PC-3 (cell line): ENCODE measurements around the gene SVIP. TPM values are rescaled to one million over a fixed set of nuclear protein-coding genes. Genes with fewer than 3 reads are reported as not detected.

Experiments
- ATAC-seq: fragments of 200-7000 bp; cut with Tn5 transposase; 2 replicates; pipeline ENCODE4 v1.9.1; 2020; ENCODE audit warnings: mild to moderate bottlenecking, moderate library complexity
- BruUV-seq: library from RNA; stranded (reverse); fragments of 400-500 nt; replicated peaks from 2 replicates; lab custom pipeline; 2021; lab: Mats Ljungman, UMichigan
- CTCF ChIA-PET: fragments of 300-600 bp; sonication (Branson Sonifier 250); formaldehyde crosslinking; loops from one replicate; lab custom pipeline; 2022; ENCODE audit warnings: antibody characterized with exemption; lab: Charles Lee
- POLR2A ChIA-PET: fragments of 300-600 bp; sonication (Branson Sonifier 250); formaldehyde crosslinking; loops from one replicate; lab custom pipeline; 2022; ENCODE audit warnings: antibody characterized with exemption; ENCODE audit not compliant: unreplicated experiment; lab: Charles Lee
- DNase-seq: peaks from one replicate; pipeline ENCODE4 v3.0.0-alpha.2; 2015
- H2AFZ ChIP-seq: fragments of 300-600 bp; sonication (generic); 2 replicates; pipeline ENCODE4 v1.6.0; 2016; ENCODE audit warnings: antibody characterized with exemption, low read length
- H3F3A ChIP-seq: fragments of 300-600 bp; sonication (generic); one replicate; pipeline ENCODE4 v1.6.0; 2017; ENCODE audit warnings: antibody characterized with exemption, low read length, control low read depth, mild to moderate bottlenecking; ENCODE audit not compliant: unreplicated experiment
- H3K27ac ChIP-seq: fragments of 300-600 bp; sonication (generic); 2 replicates; pipeline ENCODE4 v1.5.1; 2016; ENCODE audit warnings: mild to moderate bottlenecking, low read length
- H3K27me3 ChIP-seq: fragments of 300-600 bp; sonication (generic); 2 replicates; pipeline ENCODE4 v1.6.1; 2016; ENCODE audit warnings: low read length, mixed read lengths
- H3K36me3 ChIP-seq: fragments of 300-600 bp; sonication (generic); 2 replicates; pipeline ENCODE4 v1.6.1; 2016; ENCODE audit warnings: low read depth, mixed run types, low read length, mixed read lengths
- H3K4me1 ChIP-seq: fragments of 300-600 bp; sonication (generic); 2 replicates; pipeline ENCODE4 v1.5.1; 2016; ENCODE audit warnings: low read length; ENCODE audit not compliant: insufficient read depth
- H3K4me2 ChIP-seq: fragments of 300-600 bp; sonication (generic); 2 replicates; pipeline ENCODE4 v1.6.0; 2016; ENCODE audit warnings: low read length
- H3K4me3 ChIP-seq: fragments of 300-600 bp; sonication (generic); 2 replicates; pipeline ENCODE4 v1.5.1; 2016; ENCODE audit warnings: mild to moderate bottlenecking, low read length, mixed read lengths
- H3K79me2 ChIP-seq: fragments of 300-600 bp; sonication (generic); 2 replicates; pipeline ENCODE4 v1.6.1; 2017; ENCODE audit warnings: low read length, mixed read lengths
- H3K9ac ChIP-seq: fragments of 300-600 bp; sonication (generic); 2 replicates; pipeline ENCODE4 v1.6.0; 2016; ENCODE audit warnings: mild to moderate bottlenecking, low read length
- H3K9me2 ChIP-seq: fragments of 300-600 bp; sonication (generic); replicated peaks from 2 replicates; pipeline ENCODE4 v1.6.1; 2016; ENCODE audit warnings: mixed run types, low read length, mixed read lengths
- H3K9me3 ChIP-seq: fragments of 300-600 bp; sonication (generic); 2 replicates; pipeline ENCODE4 v1.6.1; 2016; ENCODE audit warnings: low read length, mixed read lengths
- H4K20me1 ChIP-seq: fragments of 300-600 bp; sonication (generic); 2 replicates; pipeline ENCODE4 v1.6.1; 2016; ENCODE audit warnings: low read length, mixed read lengths
- EZH2 ChIP-seq: fragments of 300-600 bp; sonication (generic); IDR thresholded peaks from one replicate; pipeline ENCODE4 v1.6.1; 2017; ENCODE audit warnings: antibody characterized with exemption, mild to moderate bottlenecking, low read length; ENCODE audit not compliant: unreplicated experiment
- EZH2phosphoT487 ChIP-seq: fragments of 300-600 bp; sonication (generic); IDR thresholded peaks from 2 replicates; pipeline ENCODE4 v1.6.1; 2018; ENCODE audit warnings: mild to moderate bottlenecking, antibody characterized with exemption, low read length, borderline replicate concordance
- intact Hi-C: fragments of 100-400 bp; cut with micrococcal nuclease; formaldehyde crosslinking; loops from 2 replicates; pipeline ENCODE4 v1.9.0; 2023
- total RNA-seq: library from RNA; depleted of rRNA; stranded (reverse); fragments of >200 nt; gene quantifications from 2 replicates; pipeline ENCODE4 v1.2.3, GENCODE V29; 2014
- TF ChIP-seq, protein P1 (sequence below): fragments of 300-600 bp; sonication (generic); conservative IDR thresholded peaks from 2 replicates; pipeline ENCODE4 v1.5.1; 2017; ENCODE audit warnings: antibody characterized with exemption, low read depth, mild to moderate bottlenecking, low read length

Gene SVIP
- total RNA-seq, 1 experiment from 2014 or later = 9.5 TPM

GRCh38 chr11:22878039-22878438, 48.4 kb upstream of the SVIP start:
- intact Hi-C loops = loop anchor here (5.0 to 10.0 kb wide), 4 partner anchors 134 to 1619 kb away; partner anchors contain the start of gene LUZP2
- Histone ChIP-seq H3K4me3 (no peak overlapping the region), H3K27ac (no peak overlapping the region), H3K27me3 (no peaks in the 10 kb centered on the region), H3K79me2 (no peaks in the 10 kb centered on the region), H3F3A (no peaks in the 10 kb centered on the region), H3K36me3 (no peaks in the 10 kb centered on the region; the same call in 1 of the 2 replicates), H3K9me3 (no peaks in the 10 kb centered on the region), H2AFZ (no peak overlapping the region), H3K9ac (no peak overlapping the region), H3K4me1 (no peaks in the 10 kb centered on the region), H3K9me2 (no peaks in the 10 kb centered on the region), H4K20me1 (no peaks in the 10 kb centered on the region), H3K4me2 (no peak overlapping the region)
- DNase-seq (no peak), ATAC-seq (no peak)
- TF ChIP-seq, protein P1, sequence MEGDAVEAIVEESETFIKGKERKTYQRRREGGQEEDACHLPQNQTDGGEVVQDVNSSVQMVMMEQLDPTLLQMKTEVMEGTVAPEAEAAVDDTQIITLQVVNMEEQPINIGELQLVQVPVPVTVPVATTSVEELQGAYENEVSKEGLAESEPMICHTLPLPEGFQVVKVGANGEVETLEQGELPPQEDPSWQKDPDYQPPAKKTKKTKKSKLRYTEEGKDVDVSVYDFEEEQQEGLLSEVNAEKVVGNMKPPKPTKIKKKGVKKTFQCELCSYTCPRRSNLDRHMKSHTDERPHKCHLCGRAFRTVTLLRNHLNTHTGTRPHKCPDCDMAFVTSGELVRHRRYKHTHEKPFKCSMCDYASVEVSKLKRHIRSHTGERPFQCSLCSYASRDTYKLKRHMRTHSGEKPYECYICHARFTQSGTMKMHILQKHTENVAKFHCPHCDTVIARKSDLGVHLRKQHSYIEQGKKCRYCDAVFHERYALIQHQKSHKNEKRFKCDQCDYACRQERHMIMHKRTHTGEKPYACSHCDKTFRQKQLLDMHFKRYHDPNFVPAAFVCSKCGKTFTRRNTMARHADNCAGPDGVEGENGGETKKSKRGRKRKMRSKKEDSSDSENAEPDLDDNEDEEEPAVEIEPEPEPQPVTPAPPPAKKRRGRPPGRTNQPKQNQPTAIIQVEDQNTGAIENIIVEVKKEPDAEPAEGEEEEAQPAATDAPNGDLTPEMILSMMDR = no peak
- no peak for TF ChIP-seq EZH2phosphoT487
- no peak for TF ChIP-seq EZH2
- CTCF ChIA-PET = interaction anchor here (0.7 kb wide), 1 partner anchor 143 kb away, joined by 3 read pairs; no protein-coding TSS in a partner anchor
- no TSS peak for BruUV-seq
- POLR2A ChIA-PET = no interaction called here

GRCh38 chr11:22875869-22876473, 46.4 kb upstream of the SVIP start:
- Histone ChIP-seq H3K27ac (no peak overlapping the region), H3K36me3 (no peaks in the 10 kb centered on the region; the same call in 1 of the 2 replicates), H2AFZ (no peak overlapping the region), H3K9me3 (no peaks in the 10 kb centered on the region), H3K4me2 (no peak overlapping the region), H3K79me2 (no peaks in the 10 kb centered on the region), H4K20me1 (no peaks in the 10 kb centered on the region), H3K27me3 (no peaks in the 10 kb centered on the region), H3K9ac (no peak overlapping the region), H3F3A (no peaks in the 10 kb centered on the region), H3K9me2 (no peaks in the 10 kb centered on the region), H3K4me3 (no peak overlapping the region), H3K4me1 (no peaks in the 10 kb centered on the region)
- POLR2A ChIA-PET = no interaction called here
- intact Hi-C loops = loop anchor here (1.0 to 10.0 kb wide), 7 partner anchors 45 to 1621 kb away; partner anchors contain the start of gene LUZP2
- no peak for TF ChIP-seq EZH2
- TF ChIP-seq, protein P1 = peak; percentile 87
- TF ChIP-seq EZH2phosphoT487 = no peak
- no TSS peak for BruUV-seq
- DNase-seq = peak; percentile 89
- ATAC-seq = peak; percentile 76
- CTCF ChIA-PET = interaction anchor here (0.5 to 0.6 kb wide), 5 partner anchors 23 to 976 kb away, joined by 3 to 5 read pairs (median 3); no protein-coding TSS in a partner anchor

- H3K79me2 ChIP-seq = no peaks in the 10 kb centered on the region
- H3K4me2 ChIP-seq = no peak overlapping the region
- CTCF ChIA-PET = no interaction called here
- no peaks in the 10 kb centered on the region for H4K20me1 ChIP-seq
- no peaks in the 10 kb centered on the region for H3K9me2 ChIP-seq
- H3K36me3 ChIP-seq = no peaks in the 10 kb centered on the region
- H3K4me1 ChIP-seq = no peaks in the 10 kb centered on the region
- no peaks in the 10 kb centered on the region for H3K9me3 ChIP-seq
- no peak for DNase-seq
- POLR2A ChIA-PET = no interaction called here
- H3K27me3 ChIP-seq = no peaks in the 10 kb centered on the region
- H3K9ac ChIP-seq = no peak overlapping the region
- H3K27ac ChIP-seq = no peak overlapping the region
- H2AFZ ChIP-seq = no peak overlapping the region
- BruUV-seq = no TSS peak
- no peak overlapping the region for H3K4me3 ChIP-seq
- no peak for ATAC-seq
- H3F3A ChIP-seq = no peaks in the 10 kb centered on the region
- TF ChIP-seq EZH2 (no peak), EZH2phosphoT487 (no peak)
- TF ChIP-seq, protein P1 = no peak
- intact Hi-C loops = no loop called here
Observed at GRCh38 chr11:22869325-22869724, 39.7 kb upstream of the SVIP start.
